Keratinocyte (primary cell): ENCODE data around the gene C6orf132.

Source experiments
- CTCF ChIP-seq, 3 experiments: IDR thresholded peaks in 1 of 3; conservative IDR thresholded peaks in 1 of 3; optimal IDR thresholded peaks in 1 of 3; 2 replicates in 2 of 3; 3 replicates in 1 of 3; pipeline versions ENCODE3 to v1.5.1; 2011; ENCODE audit warnings: low read length in 3 of 3, mild to moderate bottlenecking in 3 of 3, moderate library complexity in 2 of 3, control low read depth in 1 of 3, inconsistent platforms in 1 of 3; ENCODE audit not compliant: insufficient read depth in 2 of 3; ENCODE audit errors: extremely low read depth in 1 of 3
- EZH2 ChIP-seq: IDR thresholded peaks from one replicate; pipeline ENCODE4 v1.6.1; 2012; ENCODE audit warnings: inconsistent platforms, mild to moderate bottlenecking, low read length, moderate library complexity

GRCh38 chr6:42095094-42095493 lies 47.3 kb downstream of the C6orf132 start:
- TF ChIP-seq CTCF (optimal IDR thresholded peaks at IDR 0.05 in 1 of 3, IDR thresholded peaks at IDR 0.05 in 1 of 3, conservative IDR thresholded peaks at IDR 0.05 in 1 of 3; ENCODE audit: extremely low read depth in 1 of 3, insufficient read depth in 2 of 3, low read length in 3 of 3) (no peak), EZH2 (no peak)
